Measurements from ENCODE around the gene CTDP1.
A peak's percentile ranks its signal among the peaks of the same experiment; 100 is the strongest.

CTDP1 gene

GRCh38 chr18:79788734-79789085 lies 109.1 kb downstream of the CTDP1 start:
- DNase-seq (ENCODE audit: low read depth) = no peak
- TF ChIP-seq CTCF (conservative IDR thresholded peaks at IDR 0.05; ENCODE audit: low read depth, low read length) = no peak
- no peak overlapping the region for H3K4me3 ChIP-seq (ENCODE audit: low read depth, low read length)

GRCh38 chr18:79789091-79789891 lies 109.7 kb downstream of the CTDP1 start:
- TF ChIP-seq CTCF (conservative IDR thresholded peaks at IDR 0.05; ENCODE audit: low read depth, low read length) = no peak
- no peak for DNase-seq (ENCODE audit: low read depth)
- no peak overlapping the region for H3K4me3 ChIP-seq (ENCODE audit: low read depth, low read length)

- TF ChIP-seq CTCF (conservative IDR thresholded peaks at IDR 0.05; ENCODE audit: low read depth, low read length) = no peak
- no peak overlapping the region for H3K4me3 ChIP-seq (ENCODE audit: low read depth, low read length)
- DNase-seq (ENCODE audit: low read depth) = peak; percentile 5
These were observed 110.6 kb downstream of the CTDP1 start for GRCh38 chr18:79789901-79790890.

- peak; percentile 23 for TF ChIP-seq CTCF (conservative IDR thresholded peaks at IDR 0.05; ENCODE audit: low read depth, low read length)
- DNase-seq (ENCODE audit: low read depth) = peak; percentile 100
- no peak overlapping the region for H3K4me3 ChIP-seq (ENCODE audit: low read depth, low read length)
These were observed 111.7 kb downstream of the CTDP1 start for GRCh38 chr18:79790996-79791972.

- no peak for TF ChIP-seq CTCF (conservative IDR thresholded peaks at IDR 0.05; ENCODE audit: low read depth, low read length)
- DNase-seq (ENCODE audit: low read depth) = no peak
- no peak overlapping the region for H3K4me3 ChIP-seq (ENCODE audit: low read depth, low read length)
These were observed 112.7 kb downstream of the CTDP1 start for GRCh38 chr18:79792096-79792987.

Measured in choroid plexus epithelial cell (primary cell).